Activated gamma-delta T cell treated with anti-CD3 and anti-CD28 coated beads, Interleukin-2, amount 50 U/mL, for 16 hours (primary cell): ENCODE measurements around the gene TNFSF13.
"Not testable (repeated sequence)": the region's sequence is repeated elsewhere in the genome, so short reads cannot be mapped to it uniquely, and the experiment has no call there.

Source experiments
- DNase-seq: peaks from one replicate; pipeline ENCODE4 v3.0.0-alpha.2; 2020; ENCODE audit warnings: low read depth

Gene TNFSF13

GRCh38 chr17:7591596-7591995, 33.0 kb downstream of the TNFSF13 start:
- DNase-seq = no peak

GRCh38 chr17:7592422-7593021, 34.0 kb downstream of the TNFSF13 start:
- no peak for DNase-seq

- no peak for DNase-seq
Observed at GRCh38 chr17:7593296-7593695, 34.7 kb downstream of the TNFSF13 start.

- DNase-seq = not testable (repeated sequence)
Observed at GRCh38 chr17:7597561-7597960, 39.0 kb downstream of the TNFSF13 start.

DNA sequence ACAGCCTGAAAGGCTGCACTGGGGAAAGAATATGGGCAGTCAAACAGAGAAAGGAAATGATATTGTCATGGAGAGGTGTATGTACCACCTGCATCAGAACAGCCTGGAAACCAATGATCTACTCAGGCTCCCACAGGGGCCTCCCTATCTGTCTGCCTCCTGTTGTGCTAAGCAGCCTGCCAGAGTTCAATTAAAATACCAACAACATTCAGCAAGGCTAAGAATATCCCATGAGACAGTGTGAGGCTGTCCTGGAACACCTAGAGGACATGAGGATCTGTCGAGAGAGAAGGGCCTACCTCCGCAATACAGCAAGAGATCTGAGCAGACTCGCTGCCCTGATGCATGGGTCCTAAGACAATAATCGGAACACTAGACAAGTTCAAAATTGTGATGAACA, 47.7 kb downstream of the TNFSF13 start:
- no peak for DNase-seq

- no peak for DNase-seq
Observed at GRCh38 chr17:7610641-7611040, 52.1 kb downstream of the TNFSF13 start.
